BLaER1 (cell line): ENCODE measurements around the gene HDAC4.

Source experiments
- H3K27ac ChIP-seq: shearing (Covaris generic); formaldehyde crosslinking; 2 replicates; pipeline ENCODE4 v1.8.1; 2022
- H3K27me3 ChIP-seq: shearing (Covaris generic); formaldehyde crosslinking; 2 replicates; pipeline ENCODE4 v1.8.1; 2022
- H3K36me3 ChIP-seq: shearing (Covaris generic); formaldehyde crosslinking; 2 replicates; pipeline ENCODE4 v1.8.1; 2022
- H3K4me1 ChIP-seq: shearing (Covaris generic); formaldehyde crosslinking; 2 replicates; pipeline ENCODE4 v1.8.1; 2022
- H3K4me2 ChIP-seq: shearing (Covaris generic); formaldehyde crosslinking; 2 replicates; pipeline ENCODE4 v1.8.1; 2022
- H3K4me3 ChIP-seq: shearing (Covaris generic); formaldehyde crosslinking; 2 replicates; pipeline ENCODE4 v1.8.1; 2022
- H3K9ac ChIP-seq: shearing (Covaris generic); formaldehyde crosslinking; 2 replicates; pipeline ENCODE4 v1.8.1; 2022
- H3K9me3 ChIP-seq: shearing (Covaris generic); formaldehyde crosslinking; 2 replicates; pipeline ENCODE4 v1.8.1; 2022
- H4K20me1 ChIP-seq: shearing (Covaris generic); formaldehyde crosslinking; 2 replicates; pipeline ENCODE4 v1.8.1; 2022
- Cebpa-rat ChIP-seq: shearing (Covaris generic); IDR thresholded peaks from 2 replicates; pipeline ENCODE4 v1.8.1; 2022

HDAC4 gene

DNA sequence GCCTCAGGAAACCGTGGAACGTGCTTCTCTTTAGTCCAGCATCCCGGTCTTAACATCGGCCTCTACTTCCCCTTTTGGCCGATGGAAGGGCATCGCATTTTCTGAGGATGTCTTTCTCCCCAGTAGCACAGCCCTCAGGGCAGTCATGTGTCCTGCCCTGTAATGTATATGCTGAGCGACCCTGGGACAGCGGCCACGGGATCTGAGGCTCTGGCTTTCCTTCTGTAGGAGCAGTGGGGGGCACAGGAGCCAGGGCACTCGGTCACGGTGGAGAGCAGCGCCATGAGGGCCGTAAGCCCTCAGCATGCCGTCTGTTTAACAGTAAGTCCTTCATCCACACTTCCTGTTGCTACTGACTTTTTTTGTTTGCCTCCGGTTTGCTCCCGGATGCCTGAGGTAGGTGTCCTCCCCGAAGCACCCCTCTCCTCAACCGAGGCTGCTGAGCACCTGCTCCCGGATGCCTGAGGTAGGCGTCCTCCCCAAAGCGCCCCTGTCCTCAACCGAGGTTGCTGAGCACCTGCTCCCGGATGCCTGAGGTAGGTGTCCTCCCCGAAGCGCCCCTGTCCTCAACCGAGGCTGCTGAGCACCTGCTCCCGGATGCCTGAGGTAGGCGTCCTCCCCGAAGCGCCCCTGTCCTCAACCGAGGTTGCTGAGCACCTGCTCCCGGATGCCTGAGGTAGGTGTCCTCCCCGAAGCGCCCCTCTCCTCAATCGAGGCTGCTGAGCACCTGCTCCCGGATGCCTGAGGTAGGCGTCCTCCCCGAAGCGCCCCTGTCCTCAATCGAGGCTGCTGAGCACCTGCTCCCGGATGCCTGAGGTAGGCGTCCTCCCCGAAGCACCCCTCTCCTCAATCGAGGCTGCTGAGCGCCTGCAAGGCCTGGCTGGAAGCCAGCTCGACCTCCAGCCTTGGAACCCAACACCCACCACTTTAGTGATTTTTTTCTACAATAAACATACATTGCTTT, 169.3 kb downstream of the HDAC4 start:
- H4K20me1 ChIP-seq: peaks cover 38% of the 10 kb centered on the region; the same call in 1 of the 2 replicates
- no peaks in the 10 kb centered on the region for H3K27me3 ChIP-seq
- no peak for TF ChIP-seq Cebpa-rat
- H3K27ac ChIP-seq: peak overlapping the region; percentile 71
- peaks cover 99% of the 10 kb centered on the region for H3K4me1 ChIP-seq
- H3K9ac ChIP-seq: no peak overlapping the region
- H3K4me2 ChIP-seq: peak overlapping the region; percentile 74
- H3K9me3 ChIP-seq: no peaks in the 10 kb centered on the region
- peak overlapping the region; percentile 23; the same call in 1 of the 2 replicates for H3K4me3 ChIP-seq
- peaks cover 6% of the 10 kb centered on the region; the same call in 1 of the 2 replicates for H3K36me3 ChIP-seq

DNA sequence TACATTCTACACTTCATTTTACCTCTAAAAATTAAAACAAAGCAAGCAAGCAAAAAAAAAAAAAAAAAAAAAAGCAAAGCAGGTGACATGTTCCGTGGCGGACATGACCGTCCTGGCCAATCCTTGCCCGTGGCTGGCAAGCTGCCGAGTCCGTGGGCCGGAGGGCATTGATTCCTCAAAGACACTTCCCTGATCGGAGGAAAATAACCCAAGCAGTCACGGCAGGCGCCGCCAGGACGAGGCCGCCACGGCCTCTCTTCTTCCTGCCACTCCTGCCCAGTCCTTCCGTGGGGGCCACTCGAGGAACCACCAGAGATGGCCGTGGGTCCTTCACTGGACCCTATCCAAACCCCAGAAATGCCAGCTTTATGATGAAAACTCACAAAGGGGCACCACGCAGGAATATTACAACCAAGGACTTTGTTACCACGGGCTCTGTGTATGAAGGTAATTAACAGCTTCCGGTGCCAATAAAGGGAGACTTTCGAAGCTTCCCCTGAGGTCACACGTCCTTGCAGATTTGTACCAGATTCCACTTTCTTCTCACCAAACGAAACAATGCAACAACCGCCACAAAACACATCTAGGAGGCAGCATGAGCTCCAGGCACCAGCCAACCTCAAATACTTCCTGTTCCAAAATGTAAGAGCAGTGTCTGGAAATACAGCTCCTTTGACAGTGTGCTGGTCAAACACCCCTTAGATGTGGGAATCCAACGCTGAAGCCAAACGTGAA, 170.3 kb downstream of the HDAC4 start:
- no peak for TF ChIP-seq Cebpa-rat
- H3K36me3 ChIP-seq: peaks cover 5% of the 10 kb centered on the region; the same call in 1 of the 2 replicates
- peaks cover 99% of the 10 kb centered on the region for H3K4me1 ChIP-seq
- H3K9me3 ChIP-seq: no peaks in the 10 kb centered on the region
- H3K4me2 ChIP-seq: peak overlapping the region; percentile 74
- H3K27me3 ChIP-seq: no peaks in the 10 kb centered on the region
- H3K27ac ChIP-seq: peak overlapping the region; percentile 71
- H3K4me3 ChIP-seq: peak overlapping the region; percentile 23; the same call in 1 of the 2 replicates
- H3K9ac ChIP-seq: peak overlapping the region; percentile 54
- peaks cover 42% of the 10 kb centered on the region for H4K20me1 ChIP-seq

DNA sequence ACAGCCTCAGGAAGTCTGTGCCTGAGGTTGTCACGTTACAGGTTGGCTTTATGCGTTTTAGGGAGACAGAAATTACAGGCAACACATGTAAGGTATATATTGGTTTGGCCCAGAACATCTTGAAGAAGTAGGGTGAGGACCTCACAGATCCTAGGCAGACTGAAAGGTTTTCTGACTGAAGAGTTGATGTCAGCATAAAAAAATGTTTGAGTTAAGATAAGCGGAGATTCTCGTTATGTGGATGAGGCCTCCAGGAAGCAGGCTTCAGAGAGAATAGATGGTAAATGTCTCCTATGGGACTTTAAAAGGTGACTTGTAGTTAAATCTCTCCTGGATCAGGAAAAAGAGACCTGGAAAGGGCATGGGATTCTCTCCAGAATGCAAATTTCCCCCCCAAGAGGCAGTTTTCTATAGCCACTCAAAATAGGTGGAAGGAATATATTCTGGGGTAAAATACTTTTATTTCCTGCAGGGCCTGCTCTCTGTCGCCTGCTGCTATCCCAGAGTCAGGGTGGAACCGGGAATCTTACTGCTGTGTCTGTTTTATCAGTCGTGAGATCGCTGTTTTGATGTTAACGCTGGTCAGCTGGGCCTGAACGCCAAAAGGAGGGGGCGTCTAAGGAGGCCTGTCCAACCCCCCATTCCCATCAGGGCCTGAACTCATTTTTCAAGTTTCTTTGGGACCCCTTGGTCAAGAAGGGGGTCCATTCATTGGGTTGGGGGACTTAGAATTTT, 171.1 kb downstream of the HDAC4 start:
- H3K36me3 ChIP-seq: no peaks in the 10 kb centered on the region
- H3K4me3 ChIP-seq: no peak overlapping the region
- no peaks in the 10 kb centered on the region for H3K27me3 ChIP-seq
- H3K27ac ChIP-seq: peak overlapping the region; percentile 71
- H3K9me3 ChIP-seq: no peaks in the 10 kb centered on the region
- H3K9ac ChIP-seq: 0 out of 2 replicates have a peak overlapping the region, but pooled peaks have one; percentile 54
- TF ChIP-seq Cebpa-rat: no peak
- H3K4me1 ChIP-seq: peaks cover 98% of the 10 kb centered on the region
- H4K20me1 ChIP-seq: peaks cover 43% of the 10 kb centered on the region
- H3K4me2 ChIP-seq: peak overlapping the region; percentile 74

DNA sequence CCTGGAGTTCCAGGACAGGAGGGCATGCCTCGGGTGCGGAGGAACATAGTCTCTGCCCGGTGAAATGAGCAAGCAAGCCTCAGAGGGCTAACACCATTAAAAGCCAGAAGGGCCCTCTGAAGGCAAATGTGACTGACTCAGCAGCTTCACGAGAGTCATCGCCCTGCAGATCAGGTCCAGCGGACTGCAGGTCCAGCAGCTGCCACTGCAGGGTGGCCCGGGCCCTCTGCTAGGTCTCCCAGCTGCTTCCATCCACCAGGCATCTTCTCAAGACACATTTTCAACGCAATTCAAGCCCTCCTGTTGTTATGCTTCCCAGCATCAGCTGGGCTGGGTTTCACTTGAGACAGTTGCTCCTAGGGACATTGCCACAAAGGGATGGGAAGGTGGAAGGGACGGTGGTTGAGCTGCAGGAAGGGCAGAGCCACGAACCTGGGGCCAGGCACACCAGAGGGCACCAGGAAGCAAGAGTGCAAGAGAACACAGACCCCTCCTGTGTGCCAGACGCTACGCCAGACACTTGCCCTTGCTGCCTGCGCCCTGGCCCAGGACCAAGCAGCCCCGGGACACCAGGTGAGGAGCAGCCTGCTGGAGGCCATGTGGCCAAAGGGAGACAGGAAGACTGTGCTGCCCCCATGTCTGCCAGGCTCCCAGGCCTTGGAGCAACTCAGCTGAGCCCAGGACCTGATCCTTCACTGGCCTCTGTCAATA, 173.0 kb downstream of the HDAC4 start:
- TF ChIP-seq Cebpa-rat: no peak
- H3K27me3 ChIP-seq: no peaks in the 10 kb centered on the region
- H3K36me3 ChIP-seq: no peaks in the 10 kb centered on the region
- H3K9ac ChIP-seq: peak overlapping the region; percentile 38; the same call in 1 of the 2 replicates
- H4K20me1 ChIP-seq: peaks cover 53% of the 10 kb centered on the region
- no peak overlapping the region for H3K4me3 ChIP-seq
- peaks cover 98% of the 10 kb centered on the region for H3K4me1 ChIP-seq
- peak overlapping the region; percentile 74 for H3K4me2 ChIP-seq
- peak overlapping the region; percentile 62 for H3K27ac ChIP-seq
- H3K9me3 ChIP-seq: no peaks in the 10 kb centered on the region

DNA sequence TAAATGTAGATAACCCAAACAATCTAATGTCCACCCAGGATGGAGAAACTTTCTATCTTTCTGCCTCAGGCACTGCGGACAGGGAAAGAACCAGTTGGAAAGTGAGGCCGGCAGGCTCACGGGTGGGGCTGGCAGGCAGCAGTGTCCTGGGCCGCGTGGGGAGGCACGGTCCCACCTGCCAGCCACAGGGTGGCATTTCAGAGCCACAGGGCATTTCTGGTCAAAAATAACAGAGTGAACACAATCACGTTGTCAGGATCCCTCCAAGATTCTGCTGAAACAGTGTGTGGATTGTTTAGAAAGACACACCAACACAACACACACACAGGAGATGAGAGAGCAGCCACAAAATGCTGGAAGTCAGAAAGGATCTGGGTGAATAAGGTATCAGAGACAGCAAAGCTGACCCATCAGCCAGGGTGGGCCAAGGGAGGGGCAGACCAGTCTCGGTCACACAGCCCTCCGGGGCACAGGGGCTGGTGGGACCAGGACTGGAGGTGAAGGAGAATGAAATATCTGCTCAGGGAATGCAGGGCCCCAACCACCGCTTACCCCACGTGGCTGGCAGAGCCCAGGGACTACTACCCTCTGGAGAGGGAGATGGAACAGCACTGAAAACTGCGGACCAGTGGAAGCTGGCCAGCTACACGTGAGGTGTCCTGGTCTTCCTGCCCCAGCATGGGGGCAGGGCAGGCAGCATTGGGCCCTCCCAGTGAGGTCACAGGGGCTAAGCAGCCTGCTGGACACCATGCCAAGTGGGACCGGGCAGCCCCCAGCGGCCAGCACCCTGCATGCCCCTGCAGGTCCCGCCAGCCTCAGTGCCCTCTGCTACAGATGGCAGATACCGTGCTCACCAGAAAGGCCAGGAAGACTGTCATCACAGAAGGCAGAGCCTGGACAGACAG, 173.9 kb downstream of the HDAC4 start:
- Histone ChIP-seq H3K4me1 (peaks cover 99% of the 10 kb centered on the region), H3K4me2 (peak overlapping the region; percentile 74), H3K9me3 (no peaks in the 10 kb centered on the region), H3K4me3 (no peak overlapping the region), H3K9ac (peak overlapping the region; percentile 38; the same call in 1 of the 2 replicates), H4K20me1 (peaks cover 57% of the 10 kb centered on the region), H3K27ac (peak overlapping the region; percentile 62), H3K27me3 (no peaks in the 10 kb centered on the region), H3K36me3 (no peaks in the 10 kb centered on the region)
- no peak for TF ChIP-seq Cebpa-rat

DNA sequence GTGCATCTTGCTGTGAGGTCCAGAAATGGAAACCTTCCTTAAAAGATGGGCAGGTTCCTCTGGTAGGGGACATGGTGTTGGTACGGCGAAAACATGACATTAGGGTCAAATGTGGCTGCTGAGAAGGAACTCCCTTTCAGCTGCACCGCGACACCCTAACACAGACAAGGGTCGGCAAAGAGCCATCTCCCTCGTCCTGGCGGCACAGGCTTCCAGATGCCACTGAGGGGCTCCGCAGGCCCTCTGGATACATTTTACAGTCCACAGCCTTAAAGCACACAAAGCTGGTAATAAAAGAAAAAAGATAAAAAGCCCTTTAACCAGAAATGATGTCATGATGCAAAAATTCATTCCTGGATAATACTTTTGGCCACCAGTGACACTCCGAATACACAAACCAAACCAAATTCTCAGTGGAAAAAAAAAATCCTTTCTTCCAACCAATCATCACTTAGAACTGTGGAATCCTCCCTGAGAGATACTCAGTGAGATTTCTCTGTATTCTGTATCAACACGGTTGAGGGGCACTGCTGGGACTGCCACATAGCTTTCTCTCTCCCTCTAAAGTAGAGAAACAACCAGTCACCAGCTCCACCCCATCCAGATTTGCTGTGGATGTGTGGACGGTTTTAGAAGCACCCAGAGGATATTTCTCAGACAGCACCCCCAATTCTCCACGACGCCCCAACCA, 174.8 kb downstream of the HDAC4 start:
- TF ChIP-seq Cebpa-rat: no peak
- Histone ChIP-seq H3K27me3 (no peaks in the 10 kb centered on the region), H3K27ac (peak overlapping the region; percentile 62), H4K20me1 (peaks cover 60% of the 10 kb centered on the region), H3K4me2 (peak overlapping the region; percentile 74), H3K4me3 (no peak overlapping the region), H3K36me3 (no peaks in the 10 kb centered on the region), H3K4me1 (peaks cover 99% of the 10 kb centered on the region), H3K9ac (peak overlapping the region; percentile 38; the same call in 1 of the 2 replicates), H3K9me3 (no peaks in the 10 kb centered on the region)

DNA sequence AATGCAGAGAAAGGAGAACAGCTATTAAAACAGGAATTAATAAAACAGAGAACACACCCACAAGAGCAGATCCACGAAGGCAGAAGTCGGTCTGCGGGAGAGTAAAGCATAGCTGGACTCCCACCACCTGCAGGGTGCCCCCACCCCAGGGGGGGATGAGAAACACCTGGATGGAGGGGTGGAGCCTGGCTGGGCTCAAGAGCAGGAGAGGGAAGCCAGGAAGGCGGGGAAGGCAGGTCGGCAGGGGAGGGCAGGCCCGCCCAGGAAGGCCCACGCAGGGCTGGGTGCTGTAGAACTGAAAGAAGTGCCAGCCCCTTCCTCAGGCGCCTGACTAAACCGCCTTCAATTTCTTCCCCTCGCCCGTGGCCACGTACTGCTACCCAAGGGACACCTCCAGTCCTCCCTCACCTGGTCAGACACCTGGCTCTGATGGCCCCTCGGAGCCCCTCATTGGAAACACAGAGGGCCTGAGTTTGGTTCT, 175.4 kb downstream of the HDAC4 start:
- Histone ChIP-seq H4K20me1 (peaks cover 63% of the 10 kb centered on the region), H3K4me2 (peak overlapping the region; percentile 74), H3K9me3 (no peaks in the 10 kb centered on the region), H3K27me3 (no peaks in the 10 kb centered on the region), H3K4me1 (peaks cover 99% of the 10 kb centered on the region), H3K4me3 (no peak overlapping the region), H3K27ac (peak overlapping the region; percentile 62), H3K9ac (peak overlapping the region; percentile 38; the same call in 1 of the 2 replicates), H3K36me3 (no peaks in the 10 kb centered on the region)
- no peak for TF ChIP-seq Cebpa-rat
